Activated CD4-positive, alpha-beta T cell treated with anti-CD3 and anti-CD28 coated beads, Interleukin-10, Interleukin-2, amounts not matched to agents 100 ng/mL and 50 ng/mL, durations not matched to agents 16 hours and 8 hours (primary cell): ENCODE data around the gene SH3PXD2A.
"Not testable (repeated sequence)": the region's sequence is repeated elsewhere in the genome, so short reads cannot be mapped to it uniquely, and the experiment has no call there.

Experiments
- DNase-seq: peaks from one replicate; pipeline ENCODE4 v3.0.0-alpha.2; 2020

The SH3PXD2A gene

DNA sequence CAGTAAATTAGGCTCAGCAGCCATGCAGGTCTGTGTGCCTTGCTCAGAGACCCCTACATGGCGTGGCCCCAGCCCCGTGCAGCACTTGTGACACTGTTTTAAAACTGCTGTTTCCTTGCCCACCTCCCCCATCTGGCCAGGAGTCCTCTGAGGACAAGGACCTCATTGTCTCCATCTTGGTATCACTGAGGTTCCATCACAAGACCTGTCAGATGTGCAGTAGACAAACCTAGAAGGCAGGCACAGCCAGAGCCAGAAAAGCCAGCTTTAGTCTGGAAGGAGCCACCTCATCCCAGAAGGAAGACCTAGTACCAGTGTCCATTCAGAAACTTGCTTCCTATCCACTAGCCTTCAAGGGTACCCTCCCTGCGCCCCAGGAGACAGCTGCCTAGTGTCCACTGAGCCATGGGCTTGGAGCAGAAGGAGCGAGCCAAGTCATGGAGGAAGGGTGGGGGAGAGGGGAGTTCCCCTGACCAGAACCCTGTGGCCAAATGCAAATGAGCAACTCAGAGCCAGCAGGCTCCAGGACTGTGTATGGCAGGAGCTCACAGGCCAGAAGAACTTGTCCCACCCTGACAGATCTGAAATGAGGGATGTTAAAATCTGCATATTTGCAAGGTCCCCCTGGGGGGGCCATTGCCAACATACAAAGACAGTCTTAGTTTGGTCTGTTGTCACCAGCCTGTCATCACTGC, 176.1 kb downstream of the SH3PXD2A start:
- no peak for DNase-seq

DNA sequence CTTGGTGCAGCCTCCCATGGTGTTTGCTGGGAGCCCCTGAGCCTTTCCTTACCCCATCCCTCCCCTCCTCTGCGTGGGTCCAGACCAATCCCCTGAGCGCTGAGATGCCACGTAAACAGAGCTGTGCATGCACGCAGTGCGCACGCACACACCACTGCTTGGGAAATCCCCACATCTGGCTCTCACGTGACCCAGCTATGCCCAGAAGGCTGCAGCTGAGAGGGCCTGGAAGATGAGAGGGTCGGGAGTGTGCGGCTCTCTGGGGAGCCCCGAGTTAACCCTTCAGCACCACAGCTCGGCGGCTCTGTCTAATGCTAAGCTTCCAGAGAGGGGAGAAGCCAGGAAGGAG, 177.2 kb downstream of the SH3PXD2A start:
- DNase-seq, result peak; percentile 93

DNA sequence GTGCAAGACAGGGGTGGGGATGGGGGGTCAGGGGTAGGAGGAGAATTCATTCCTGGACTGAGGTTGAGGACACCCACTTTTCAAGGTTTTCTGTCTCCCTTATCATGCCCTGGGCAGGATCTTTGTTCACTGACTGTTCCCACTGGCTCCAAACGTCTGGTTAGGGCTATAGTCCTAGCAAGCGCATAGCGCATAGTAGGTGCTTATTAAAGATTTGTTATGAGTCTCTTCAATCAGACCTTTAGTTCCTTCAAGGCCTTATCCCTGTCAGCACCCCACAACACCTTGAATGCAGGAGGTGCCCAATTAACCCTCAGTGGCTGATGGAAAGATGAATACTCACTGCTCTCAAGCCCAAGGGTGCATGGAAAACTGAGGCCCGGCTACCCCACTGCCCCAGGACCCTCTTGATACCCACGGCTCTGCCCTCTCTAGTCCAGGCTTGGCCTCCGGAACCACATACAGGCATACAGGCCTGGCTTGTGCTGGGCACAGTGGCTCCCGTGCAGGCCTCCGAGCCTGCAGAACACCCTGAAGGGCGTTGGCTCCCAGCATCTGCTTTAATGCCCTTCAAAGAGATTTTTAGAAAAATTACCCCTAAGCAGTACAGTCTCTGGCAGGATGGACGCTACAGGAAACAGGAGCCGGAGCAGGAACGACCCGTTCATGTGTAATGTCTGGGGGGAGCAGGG, 177.7 kb downstream of the SH3PXD2A start:
- no peak for DNase-seq

DNA sequence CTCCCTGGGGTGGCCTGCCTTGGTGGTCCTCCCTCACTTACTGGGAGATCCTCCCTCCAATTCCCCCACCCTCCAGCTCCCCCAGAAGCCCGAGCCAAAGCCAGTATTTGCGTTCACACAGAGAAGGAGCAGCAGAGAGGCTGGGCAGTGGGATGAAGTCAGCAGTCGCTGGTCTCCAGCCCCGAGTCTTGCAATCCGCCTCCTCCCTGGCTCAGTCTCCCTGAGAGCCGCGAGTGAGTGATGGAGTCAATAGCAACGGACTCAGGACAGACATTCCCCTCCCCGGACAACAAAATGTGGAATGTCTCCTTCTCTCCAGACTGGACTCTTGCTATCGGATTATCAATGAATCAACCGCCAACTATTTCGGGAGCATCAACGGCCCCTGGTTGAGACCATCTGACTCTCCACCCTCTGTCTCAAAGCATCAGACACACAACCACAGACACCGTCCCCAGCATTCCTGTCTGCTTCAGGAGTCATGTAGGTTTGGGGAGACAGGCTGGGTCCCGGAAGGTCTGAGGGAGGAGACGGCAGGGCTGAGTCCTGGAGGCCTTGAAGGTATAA, 178.4 kb downstream of the SH3PXD2A start:
- DNase-seq, result no peak

DNA sequence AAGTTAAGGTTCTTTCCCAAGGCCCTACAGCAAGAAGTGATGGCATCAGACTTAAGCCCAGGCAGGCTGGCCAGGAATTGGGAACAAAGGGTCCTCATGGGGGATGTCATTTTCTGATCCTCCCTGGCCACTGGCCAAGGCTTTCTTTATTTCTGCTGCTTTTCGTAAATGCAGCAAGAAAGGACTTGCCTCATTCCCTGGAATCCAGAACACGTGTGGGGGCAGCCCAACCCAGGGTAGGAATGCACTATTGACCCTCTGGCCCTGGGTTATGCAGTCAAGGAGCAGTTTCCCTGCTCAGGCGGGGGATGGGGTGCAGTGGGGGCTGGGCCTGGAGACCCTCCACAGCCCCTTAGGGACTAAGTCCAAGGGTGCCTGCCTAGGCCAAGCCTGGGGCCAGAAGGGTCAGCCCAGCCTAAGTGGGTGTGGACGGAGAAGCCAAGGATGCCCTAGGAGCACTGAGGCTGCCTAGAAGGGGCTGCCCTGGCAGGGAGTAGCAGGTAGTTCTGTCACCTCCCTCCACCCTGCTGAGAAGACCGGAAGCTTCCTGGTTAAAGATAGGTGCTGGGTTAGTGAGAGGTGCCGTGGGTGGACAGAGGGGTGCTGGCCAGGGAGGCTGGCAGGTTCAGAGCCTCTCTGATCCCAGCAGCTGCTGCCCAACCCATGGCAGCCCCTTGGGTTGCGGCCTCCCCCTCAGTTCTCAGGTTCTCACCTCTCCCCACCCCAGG, 179.2 kb downstream of the SH3PXD2A start:
- no peak for DNase-seq

DNA sequence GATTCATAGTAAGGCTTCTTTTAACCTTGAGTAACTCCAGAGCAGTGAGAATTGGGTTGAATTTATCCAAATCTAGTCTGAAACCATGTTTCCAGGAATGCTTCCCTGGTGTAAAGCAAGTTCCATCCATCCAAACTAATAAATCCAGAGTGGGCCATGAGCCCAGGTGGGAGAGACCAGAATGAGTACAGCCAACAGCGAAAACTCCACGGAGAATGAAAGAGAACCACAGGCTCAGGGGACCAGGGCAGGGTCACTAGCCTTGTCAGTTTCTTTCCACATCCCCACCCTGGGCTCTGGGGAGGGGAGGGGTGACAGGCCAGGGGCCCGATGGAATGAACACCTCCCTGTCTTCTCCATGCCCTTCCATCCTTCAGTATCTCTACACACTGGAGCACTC, 181.8 kb downstream of the SH3PXD2A start:
- no peak for DNase-seq

DNA sequence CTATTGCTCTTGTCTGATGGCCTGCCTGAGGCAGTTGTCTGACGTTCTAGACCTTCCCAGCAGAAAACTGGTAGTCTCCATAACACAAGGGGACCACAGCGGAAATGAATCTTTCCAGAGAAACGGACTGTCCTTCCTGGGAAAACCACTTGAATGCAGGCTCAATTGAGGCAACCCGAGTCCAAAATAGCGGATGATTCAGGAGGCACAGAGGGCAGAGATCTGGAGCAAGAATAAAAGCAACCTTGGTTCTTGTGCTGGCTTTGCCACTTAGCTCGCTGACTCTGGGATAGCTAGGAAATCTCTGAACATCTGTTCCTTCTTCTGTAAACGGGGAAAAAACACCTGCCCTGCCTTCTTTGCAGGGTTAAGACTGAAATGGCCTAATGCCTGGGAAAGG, 183.0 kb downstream of the SH3PXD2A start:
- no peak for DNase-seq

DNA sequence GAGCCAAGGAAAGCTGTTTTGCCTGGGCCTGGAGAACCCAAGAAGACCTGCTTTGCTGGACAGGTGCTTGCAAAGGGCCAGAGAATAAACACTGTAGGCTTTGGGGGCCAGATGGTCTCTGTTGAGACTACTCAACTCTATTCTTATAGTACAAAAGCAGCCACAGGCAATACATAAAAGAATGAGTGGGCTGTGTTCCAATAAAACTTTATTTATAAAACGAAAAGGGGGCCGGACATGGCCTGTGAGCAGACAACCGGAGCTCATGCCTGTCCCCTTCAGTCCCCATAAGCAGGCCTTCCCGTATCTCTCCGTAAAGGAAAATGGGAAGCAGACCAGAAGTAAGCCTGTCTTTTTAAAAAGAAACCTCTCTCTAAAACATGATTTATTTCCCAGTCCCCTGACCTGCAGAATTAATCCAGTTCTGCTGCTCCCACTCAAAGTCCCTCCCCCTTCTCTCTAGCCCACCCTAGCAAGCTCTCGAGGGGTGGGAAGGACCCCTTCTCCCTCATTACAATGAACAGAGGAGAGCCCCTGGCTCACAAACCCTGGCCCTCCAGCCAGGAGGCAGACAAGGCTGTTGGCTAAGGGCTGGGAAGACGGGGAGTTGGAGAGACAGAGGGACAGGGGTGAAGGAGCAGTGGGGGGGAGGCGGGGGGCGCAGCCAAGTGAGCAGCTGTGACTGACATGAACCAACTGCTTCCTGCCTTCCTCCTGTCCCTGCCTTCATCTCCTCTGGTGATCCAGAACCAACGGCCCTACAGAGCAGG, 184.1 kb downstream of the SH3PXD2A start:
- no peak for DNase-seq

DNA sequence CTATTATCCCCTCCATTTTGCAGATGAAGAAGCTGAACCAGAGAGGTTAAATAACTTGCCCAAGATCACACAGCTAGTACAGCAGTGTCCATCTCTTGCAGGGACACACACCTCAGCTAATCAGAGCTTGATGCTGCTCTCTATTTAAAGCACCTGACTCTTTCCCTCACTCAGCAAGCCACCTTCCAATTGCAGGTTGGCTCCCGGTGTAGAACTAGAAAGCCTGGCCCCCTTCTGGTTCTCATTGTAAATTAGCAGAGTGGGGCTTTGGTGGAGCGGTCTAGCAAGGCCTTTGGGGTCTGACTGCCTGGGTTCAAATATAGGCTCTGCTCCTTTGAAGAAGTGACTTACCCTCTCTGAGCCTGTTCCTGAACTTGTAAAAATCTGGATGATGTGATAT, 185.4 kb downstream of the SH3PXD2A start:
- DNase-seq, result no peak

DNA sequence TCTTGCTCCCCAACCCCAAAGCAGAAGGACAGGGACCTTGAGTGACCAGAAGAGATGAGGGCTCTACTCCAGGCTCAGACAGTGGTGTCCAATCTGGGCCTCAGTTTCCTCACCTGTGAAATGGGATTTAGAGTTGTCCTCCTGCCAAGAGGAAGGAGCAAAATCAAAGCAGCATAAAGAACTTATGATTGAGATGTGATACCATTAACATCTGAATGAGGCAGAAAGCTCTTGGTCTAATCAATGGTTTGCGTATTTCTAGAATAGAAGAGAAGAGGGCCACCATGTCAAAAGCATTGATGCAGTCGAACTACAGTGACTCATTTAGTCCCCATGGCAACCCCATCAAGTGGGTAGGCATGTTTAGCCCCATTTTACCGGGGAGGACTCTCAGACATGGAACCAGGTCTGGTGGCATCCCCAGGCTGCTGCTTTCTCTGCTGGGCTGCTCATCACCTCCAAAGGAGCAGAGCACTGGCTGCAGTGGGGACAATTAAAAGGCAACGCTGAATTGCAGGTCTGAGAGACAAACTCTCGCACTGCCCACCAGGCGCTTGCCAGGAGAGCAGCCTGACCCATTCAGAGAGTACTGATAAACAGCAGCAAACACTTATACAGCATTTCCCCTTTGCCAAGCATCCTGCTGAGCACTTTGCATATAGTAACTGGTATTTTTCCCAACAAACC, 186.0 kb downstream of the SH3PXD2A start:
- no peak for DNase-seq

DNA sequence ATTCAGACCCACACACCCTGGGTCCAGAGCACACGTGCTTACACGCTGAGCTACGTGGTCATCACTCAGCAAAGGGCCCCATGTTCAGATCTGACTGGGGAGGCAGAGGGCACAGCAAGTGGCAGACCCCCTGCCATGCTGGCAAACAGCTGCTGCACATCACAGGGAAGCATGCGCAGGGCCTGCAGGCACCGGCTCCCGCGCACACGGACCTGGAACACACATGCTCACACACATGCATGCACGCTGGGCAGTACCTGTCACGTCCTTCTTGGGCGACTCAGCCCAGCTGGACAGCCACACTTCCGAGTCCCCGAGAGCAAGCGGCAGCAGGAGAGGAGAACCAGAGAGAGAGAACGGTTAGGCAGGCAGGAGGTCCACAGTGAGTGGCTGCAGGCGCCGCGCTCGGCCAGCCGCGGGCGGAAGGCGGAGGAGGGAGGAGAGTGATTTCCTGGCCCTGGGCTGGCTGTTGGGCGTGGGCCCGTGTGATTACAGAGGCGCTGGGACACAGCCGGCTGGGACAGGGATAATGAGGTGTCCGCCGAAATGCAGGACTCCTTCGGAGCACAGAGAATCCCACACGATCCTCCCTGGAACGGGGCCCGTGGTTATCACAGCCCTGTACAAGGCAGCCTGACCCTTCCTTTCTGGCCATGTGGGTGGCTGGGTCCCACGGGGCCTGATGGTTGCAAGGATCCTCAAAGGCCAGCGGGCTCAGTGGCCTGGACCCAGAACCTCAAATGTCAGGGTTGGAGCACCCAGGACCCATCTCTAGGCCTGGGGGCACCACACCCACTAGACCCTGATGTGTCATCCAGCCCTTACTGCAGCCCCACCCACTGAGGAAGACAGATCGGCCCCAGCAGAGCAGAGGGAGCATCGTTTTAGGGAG, 186.8 kb downstream of the SH3PXD2A start:
- DNase-seq, result no peak

DNA sequence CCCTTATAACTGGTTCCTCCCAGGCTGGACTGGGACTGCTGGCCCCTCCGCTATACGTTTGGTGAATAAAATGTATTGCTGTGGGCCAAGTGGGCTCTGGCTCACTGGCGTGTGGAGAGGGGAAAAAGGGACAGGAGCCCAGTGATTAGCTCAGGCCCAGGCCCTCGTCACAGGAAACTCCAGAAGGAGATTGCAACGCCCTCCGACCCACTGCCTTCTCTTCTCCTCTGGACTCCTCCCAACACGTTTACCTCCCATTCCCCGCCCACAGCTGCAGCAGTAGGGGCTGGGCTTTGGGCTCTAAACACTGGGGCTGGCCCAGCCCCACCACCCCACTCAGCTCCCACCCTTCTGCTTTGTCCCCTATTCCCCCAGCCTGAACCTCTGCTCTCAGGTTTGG, 188.0 kb downstream of the SH3PXD2A start:
- DNase-seq, result no peak

DNA sequence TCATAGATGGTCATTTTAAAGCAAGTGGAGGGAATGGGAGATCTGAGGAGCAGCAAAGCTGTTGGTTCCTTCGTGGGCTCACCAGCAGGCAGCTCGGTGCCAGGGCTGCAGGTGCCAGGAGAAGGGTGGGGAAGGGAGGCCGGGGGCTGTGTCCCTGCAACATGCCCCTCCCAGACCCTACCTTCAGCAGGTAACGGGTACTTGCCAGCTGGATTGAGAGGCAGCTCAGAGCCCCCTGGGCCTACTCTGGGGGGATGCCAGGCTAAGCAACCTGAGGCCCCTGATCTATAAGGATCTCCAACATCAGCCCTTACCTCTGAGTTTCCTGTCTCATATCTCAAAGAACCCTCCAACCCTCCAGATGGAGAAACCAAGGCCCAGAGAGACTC, 188.6 kb downstream of the SH3PXD2A start:
- no peak for DNase-seq

DNA sequence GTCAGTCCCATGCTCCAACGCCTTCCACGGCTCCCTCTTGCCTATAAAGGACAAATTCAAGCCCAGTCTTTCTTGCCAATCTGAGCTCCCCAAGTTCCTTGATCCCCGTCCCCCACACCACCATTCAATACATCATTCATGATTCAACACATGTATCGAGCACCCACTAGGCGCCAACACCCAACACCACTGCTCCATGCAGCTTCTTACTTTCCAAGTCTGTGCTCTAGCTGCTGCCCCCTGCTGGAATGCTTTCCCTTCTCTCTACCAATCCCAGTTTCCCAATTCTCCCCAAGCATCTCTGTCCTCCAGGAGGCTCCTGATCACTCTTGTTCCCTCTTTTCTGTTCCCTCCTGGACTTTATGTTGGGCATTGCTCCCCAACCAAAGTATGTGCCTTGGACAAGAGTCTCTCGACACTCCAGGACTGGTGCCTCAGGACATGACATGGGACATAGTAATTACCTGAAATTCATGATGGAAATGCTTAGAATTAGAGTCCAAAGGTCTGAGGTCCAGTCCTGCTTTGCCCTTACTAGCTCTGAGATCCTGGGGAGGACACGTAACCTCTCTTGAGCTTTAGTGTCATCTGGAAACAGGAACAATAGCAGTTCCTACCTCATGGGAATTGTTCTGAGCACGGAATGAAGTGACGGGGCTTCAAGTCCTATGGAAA, 189.2 kb downstream of the SH3PXD2A start:
- no peak for DNase-seq

DNA sequence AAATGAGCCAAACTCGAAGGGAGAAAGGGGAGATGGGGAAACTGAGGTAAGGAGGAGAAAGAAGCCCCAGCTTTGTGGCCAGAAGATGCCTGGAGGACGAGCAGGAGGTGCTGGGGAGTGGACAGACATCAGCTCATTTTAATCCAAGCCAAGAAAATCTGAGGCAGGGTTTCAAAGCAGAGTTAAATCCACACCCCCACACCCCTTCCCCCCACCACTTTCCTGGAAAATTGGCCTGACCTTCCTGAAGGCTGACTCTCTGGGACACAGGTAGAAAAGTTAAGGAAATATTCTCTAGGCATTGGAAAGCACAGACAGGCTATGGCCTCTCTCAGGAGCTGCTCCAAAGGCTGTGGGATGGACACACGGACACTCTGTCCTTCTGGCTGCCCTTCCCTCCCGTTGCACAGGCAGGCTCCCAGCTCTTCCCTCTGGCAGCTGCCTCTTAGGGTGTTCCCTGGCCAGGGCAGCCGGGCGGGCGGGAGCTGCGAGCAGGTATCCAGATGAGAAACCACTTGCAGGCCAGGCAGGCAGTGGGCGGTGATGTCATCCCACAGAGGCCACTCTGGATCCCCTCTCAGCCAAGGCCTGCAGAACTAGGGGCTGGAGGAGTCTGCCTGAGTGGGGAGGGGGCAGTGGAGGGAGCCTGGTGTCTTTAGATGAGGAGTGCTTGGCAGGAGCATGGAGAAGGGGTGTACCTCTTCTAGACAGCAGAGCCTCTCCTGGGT, 190.1 kb downstream of the SH3PXD2A start:
- DNase-seq, result no peak

DNA sequence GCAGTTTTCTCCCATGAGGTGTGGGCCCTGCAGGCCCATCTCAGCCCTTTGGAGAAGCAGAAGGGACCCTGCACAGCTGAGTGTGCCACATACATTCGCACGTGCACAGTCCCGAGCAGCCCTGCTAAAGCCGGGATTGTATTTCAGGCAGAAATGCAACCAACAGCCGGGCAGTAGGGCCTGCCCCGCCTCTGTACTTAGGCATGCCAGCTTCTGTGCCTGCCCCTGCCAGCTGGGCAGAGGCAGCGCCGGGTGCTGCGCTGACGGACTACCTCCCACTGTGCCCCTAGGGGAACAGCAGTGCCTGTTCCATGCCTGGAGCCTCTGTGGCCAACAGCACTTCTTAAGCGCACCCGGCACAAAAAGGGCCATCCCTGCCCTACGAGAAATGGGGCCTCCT, 191.6 kb downstream of the SH3PXD2A start:
- no peak for DNase-seq

DNA sequence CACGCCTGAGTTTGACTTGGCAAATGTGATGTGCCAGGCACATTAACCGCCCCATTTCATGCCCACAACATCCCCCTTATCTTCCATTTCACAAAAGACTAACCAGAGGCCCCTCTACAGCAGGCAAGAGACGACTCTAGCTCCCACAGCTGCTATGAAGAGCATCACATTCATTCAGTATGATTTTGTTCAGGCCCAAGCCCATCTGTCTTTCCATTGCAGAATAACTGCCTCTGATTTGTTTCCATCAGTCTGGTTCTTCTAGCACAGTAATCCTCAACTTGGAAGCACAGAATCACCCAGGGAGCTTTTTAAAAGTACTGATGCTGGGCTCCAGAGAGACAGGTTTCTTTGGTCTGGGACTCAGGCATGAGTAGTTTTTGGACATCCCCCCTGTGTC, 192.1 kb downstream of the SH3PXD2A start:
- no peak for DNase-seq

DNA sequence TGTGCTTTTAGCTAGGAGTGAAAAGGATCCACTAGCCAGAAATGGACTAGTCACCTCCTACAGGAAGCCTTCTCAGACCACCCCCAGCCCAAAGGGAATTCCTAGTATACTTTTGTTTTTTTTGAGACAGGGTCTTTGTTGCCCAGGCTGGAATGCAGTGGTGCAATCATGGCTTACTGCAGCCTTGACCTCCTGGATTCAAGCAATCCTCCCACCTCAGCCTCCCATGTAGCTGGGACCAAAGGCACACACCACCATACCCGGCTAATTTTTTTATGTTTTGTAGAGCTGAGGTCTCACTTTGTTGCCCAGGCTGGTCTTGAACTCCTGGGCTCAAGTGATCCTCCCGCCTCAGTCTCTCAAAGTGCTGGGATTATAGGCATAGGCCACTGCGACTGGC, 192.7 kb downstream of the SH3PXD2A start:
- DNase-seq, result not testable (repeated sequence)

DNA sequence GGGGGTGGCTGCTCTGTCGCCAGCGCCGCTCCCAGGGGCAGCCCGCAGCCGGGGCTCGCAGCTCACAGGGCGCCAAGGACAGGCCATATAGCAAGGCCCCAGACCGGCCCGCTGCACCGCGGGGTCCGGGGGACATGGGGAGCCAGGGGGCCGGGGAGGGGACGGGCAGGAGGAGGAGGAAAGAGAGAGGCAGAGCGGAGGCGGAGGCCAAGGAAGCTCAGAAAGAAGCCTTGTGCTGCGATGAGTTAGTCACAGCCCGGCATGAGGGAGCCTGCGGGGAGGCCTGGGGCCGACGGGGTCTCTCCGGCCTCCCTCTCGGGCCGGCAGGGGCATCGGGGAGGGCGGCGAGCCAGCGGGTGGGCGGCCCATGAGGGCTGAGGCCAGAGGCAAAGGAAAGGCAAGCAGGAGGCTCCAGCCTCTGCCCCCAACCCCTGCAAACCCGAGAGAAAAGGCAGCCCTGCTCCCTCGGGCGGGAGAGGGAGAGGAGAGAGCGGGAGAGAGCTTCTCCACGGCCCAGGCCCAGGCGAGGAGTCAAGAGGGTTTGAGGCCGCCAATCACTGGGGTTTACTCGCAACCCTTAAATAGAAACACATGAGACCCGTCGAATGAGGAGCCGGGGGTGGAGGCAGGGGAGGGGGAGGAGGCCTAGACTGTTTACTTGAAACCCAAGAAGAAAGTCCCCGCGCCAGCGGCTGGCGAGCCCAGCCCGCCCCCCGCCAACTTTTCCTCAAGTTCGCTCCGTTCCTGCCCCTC, 194.0 kb downstream of the SH3PXD2A start:
- DNase-seq, result peak; percentile 65
